D721Med (cell line): ENCODE measurements around the gene MDP1.
A peak's percentile ranks its signal among the peaks of the same experiment; 100 is the strongest.

Source experiments
- DNase-seq: peaks from one replicate; pipeline ENCODE4 v3.0.0; 2011; ENCODE audit warnings: low spot score; ENCODE audit not compliant: insufficient read length
- FAIRE-seq: peaks from 2 replicates; lab custom pipeline; 2011; peaks lifted over from hg19 to GRCh38; lab: Jason Lieb, UNC
- TF ChIP-seq, protein P1 (sequence below): IDR thresholded peaks from 2 replicates; pipeline ENCODE4 v1.5.1; 2012; ENCODE audit warnings: mild to moderate bottlenecking, control low read depth; ENCODE audit not compliant: insufficient read depth; ENCODE audit errors: missing control alignments

The MDP1 gene

DNA sequence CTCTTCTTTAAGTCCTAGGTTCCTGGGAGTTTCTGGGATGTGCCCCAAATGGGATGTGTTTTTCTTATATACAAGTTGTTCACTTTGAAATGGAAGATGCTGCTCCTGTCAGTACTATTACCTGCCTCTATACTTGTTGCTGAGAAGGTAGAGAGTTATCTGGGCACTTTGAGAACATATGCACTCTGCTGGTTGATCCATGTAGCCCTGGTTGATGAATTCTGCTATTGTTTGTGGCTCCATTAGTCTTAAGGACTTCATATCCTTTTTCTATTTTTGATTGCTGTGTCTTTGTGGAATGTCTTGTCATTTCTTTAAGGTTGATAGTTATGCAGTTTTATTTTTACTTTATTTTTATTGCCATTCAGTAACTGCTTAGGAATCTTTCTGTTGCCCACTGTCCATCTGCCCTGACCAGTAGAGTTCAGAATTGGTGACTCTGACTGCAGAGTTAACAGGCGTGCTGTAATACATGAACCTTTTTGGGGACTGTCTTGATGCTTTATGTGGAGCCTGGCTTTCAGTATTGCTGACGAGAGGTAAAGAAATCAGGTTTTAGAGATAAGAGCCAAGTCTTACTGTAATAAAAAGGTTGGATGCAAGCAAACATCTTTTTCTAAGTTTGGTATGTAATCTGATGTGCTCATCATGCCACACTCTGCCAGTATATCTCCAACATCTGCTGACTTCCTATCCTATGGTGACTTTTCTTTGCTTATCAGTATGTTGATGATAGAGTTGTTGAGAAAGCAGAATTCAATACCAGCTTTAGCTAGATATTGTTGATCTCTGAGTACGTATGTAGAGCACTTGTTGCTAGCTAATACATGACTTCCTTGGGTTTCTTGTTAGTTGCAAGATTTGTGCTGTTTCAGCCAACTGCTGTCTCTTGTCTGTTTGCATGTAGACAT, 18.5 kb upstream of the MDP1 start:
- no peak for DNase-seq
- TF ChIP-seq, protein P1, sequence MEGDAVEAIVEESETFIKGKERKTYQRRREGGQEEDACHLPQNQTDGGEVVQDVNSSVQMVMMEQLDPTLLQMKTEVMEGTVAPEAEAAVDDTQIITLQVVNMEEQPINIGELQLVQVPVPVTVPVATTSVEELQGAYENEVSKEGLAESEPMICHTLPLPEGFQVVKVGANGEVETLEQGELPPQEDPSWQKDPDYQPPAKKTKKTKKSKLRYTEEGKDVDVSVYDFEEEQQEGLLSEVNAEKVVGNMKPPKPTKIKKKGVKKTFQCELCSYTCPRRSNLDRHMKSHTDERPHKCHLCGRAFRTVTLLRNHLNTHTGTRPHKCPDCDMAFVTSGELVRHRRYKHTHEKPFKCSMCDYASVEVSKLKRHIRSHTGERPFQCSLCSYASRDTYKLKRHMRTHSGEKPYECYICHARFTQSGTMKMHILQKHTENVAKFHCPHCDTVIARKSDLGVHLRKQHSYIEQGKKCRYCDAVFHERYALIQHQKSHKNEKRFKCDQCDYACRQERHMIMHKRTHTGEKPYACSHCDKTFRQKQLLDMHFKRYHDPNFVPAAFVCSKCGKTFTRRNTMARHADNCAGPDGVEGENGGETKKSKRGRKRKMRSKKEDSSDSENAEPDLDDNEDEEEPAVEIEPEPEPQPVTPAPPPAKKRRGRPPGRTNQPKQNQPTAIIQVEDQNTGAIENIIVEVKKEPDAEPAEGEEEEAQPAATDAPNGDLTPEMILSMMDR = no peak
- FAIRE-seq = no peak

- TF ChIP-seq, protein P1 = no peak
- no peak for DNase-seq
- FAIRE-seq = no peak
Measured at GRCh38 chr14:24233538-24233866, 17.6 kb upstream of the MDP1 start.

- FAIRE-seq = no peak
- peak; percentile 45 for DNase-seq
- TF ChIP-seq, protein P1 = no peak
Measured at GRCh38 chr14:24232645-24233537, 17.0 kb upstream of the MDP1 start, which contains the start of gene GMPR2. GMPR2 (plus strand) TSS chr14:24232929; CDS start chr14:24233254, 325 bp downstream.

DNA sequence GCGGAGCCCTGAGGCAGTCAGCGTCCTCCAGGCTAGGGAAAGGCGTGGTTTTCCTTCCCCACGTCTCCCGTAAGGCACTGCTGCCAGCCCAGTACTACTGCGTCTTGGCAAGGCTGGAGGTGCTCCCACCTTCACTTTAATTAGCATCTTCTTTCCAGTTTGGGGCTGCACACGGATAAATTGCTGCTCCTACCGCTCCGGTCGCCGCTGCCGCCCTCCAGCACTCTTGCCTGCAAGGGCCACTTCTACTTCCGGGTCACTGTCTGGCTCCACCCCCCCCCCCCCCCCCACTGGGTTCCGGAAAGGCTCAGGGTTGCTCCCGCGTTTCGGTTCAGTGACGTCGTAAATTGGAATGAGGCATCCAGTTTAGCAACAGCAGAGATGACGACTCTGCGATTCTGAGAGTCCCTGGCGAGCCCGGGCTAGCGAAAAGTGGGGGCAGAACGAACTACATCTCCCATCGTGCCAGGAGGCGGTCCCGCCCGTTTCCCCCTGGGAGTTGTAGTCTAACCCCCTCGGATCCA, 16.3 kb upstream of the MDP1 start, which contains the start of gene NEDD8:
Gene NEDD8 (minus strand): TSS at position 247 of the 524 bp plus-strand sequence. CDS start 100 bp downstream, at position 147.
- DNase-seq (peak; percentile 51), FAIRE-seq (no peak)
- TF ChIP-seq, protein P1 = no peak

GRCh38 chr14:24231263-24232120, 15.6 kb upstream of the MDP1 start:
- TF ChIP-seq, protein P1 = no peak
- FAIRE-seq (no peak), DNase-seq (peak; percentile 41)

GRCh38 chr14:24228902-24229301, 13.0 kb upstream of the MDP1 start:
- TF ChIP-seq, protein P1 = no peak
- DNase-seq = no peak
- FAIRE-seq = no peak
